GM18498 (cell line): ENCODE data around the gene FANK1.

ENCODE experiments used
- ATAC-seq: cut with Tn5 transposase; IDR thresholded peaks from one replicate; pipeline ENCODE4 v1.9.1; 2021; ENCODE audit warnings: mild to moderate bottlenecking, moderate library complexity; ENCODE audit not compliant: unreplicated experiment

FANK1 gene

DNA sequence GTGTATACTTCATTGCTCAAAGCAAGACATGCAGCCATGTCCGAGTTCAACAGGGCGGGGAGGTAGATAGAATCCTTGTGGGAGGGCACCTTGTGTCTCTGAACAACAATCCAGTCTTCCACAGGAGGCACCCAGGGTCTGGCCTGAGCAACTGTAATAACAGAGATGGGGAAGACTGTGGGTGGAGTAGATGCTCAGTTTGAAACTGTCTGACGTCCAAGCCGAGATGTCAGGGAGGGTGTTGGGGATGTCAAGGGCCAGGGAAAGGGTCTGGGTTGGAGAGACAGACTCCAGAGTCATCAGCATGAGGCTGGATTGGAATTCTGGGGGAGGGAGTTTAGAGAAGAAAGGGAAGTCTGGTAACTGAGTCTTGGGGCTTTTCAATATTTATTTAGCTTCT, 88.0 kb downstream of the FANK1 start:
- ATAC-seq = no peak

DNA sequence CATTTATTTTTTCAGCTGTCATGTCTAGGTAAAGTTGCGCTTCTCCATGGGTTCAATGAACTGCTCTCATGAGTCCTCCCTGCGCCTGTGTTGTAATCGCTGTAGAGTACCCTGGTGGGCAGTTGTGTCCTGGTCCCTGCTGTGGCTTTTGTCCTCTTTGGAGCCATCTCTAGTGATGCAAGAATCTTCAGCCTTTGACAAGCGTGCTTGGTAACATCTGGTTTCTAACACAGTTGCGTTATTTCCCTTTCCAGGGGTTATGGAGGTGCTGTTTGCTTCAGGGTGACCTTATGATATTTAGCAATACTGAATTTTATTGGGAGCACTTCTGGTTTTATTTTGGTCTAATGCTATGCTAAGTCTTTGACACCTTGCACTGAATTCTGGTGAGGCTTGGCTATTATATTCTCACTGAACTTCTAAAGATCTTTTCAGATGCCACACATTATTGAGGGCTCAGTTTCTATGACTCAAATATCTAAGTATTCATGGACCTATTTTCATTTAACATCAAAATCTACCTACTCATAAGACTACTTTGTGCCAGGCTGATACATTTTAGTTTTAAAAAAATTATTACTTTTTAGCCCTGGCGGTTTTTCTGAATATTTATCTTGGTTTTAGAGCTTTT, 88.6 kb downstream of the FANK1 start:
- no peak for ATAC-seq

DNA sequence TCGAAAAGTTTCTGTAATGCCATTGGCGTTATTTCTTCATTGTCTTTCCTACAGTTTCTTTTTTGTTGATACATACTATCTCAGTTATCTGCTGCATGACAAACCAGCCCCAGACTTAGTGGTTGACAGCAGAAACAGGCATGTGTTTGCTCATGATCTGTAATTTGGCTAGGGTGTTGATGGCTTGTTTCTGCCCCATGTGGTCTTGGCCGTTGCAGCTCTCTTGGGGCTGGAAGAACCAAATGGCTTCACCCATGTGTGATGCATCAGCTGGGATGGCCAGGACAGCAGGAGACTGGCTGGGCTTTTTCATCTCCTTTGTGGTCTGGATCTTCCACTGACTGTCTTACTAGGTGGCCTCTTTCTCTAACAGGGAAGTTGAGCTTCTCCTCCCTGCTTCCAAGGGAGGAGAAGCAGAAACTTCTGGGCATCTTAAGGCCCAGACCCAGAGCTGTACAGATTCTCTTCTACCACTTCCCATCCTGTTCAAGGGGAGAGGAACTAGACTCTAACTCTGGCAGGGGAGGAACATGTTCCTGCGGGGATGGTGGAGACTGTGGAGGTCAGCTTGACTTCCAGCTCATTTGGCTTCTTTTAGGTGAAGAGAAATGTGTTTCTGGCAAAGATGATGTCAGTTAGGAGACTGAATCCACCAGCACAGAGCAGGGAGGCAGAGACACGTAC, 89.3 kb downstream of the FANK1 start:
- no peak for ATAC-seq

DNA sequence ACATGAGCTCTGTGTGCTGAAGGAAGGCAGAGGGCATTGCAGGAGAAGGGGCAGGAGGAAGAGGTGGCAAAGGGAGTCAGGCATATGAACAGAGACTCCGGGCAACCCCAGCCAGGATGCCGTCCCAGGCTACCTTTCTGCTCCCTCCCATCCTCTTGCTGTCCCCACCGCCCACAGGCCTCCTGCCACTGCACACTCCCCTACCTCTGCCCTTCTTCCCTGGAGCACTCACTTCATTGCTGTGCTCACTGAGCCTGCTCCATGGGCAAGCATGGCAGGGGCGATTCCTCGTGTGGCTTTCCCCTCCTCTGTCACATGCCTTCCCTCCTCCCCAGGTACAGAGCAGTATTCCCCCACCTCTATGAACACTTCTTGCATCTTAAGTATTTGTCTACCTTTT, 93.4 kb downstream of the FANK1 start:
- ATAC-seq = no peak

DNA sequence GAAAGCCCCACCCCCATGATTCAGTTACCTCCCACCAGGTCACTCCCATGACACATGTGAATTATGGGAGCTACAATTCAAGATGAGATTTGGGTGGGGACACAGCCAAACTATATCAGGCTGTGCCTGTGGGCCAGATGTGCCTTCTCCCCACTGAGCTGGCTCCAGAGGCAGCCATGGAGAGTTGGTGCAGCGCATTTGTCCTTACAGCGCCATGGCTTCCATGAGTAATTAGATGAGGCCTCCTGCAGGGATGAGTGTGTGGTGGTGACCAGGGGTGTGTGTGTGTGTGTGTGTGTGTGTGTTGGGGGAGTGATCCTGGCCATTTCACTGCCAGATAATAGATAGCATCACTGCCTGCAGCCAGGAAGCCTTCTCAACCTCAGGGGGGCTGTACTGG, 94.6 kb downstream of the FANK1 start:
- ATAC-seq = no peak

DNA sequence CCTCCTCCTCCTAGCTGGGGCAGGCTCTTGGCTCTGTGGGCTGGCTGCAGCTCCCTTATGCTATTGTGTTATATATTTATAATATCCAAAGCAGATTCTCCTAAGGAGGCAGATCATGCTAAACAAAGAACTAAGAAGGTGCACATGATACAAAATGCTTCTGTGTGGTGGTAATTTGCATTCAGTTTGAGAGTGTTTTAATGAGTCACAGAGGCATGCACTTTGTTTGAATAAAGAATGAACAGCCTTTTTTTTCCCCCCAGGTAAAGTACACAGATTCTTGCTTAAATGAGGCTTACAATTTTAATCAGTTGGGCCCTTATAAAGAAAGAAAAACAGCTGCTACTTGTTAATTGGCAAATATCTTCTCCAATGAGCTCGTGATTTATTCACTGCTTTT, 95.0 kb downstream of the FANK1 start:
- no peak for ATAC-seq

DNA sequence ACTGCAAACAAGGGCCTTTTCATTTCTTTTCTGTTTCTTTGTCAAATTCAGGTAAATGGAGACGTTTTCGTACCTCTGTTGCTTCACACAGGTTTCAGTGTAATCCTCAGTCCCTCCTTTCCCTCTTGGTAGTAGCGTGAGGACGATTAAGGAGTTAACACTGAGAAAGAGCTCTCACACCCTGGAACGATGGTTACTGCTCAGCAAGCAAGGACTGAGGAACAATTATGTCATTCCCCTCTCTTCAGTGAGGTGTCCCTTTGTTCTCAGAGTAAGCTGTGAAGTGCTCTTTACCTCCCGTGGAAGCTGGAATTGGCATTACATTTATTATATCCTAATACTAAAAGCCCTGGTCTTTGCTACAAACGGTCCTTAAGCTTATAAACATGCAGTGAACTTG, 95.9 kb downstream of the FANK1 start:
- no peak for ATAC-seq

DNA sequence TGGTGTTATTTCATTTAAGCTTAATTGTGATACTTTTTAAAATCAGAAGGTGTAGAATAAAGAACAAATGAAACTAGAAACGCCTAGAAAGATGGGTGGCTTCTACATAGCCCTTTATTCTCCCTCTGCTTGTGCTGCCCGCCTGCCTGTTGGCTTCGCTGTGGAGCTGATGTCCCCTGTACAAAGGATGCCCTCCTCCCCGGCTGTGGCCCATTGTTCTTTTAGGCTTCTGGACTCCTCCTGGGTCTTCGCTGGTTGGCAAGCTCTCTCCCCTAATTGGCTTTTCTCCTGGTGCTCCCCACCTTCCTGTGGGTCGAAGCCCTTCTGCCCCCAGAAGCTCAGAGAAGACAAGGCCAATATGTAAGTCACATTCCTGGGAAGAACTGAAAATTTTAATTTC, 98.2 kb downstream of the FANK1 start:
- ATAC-seq = no peak

DNA sequence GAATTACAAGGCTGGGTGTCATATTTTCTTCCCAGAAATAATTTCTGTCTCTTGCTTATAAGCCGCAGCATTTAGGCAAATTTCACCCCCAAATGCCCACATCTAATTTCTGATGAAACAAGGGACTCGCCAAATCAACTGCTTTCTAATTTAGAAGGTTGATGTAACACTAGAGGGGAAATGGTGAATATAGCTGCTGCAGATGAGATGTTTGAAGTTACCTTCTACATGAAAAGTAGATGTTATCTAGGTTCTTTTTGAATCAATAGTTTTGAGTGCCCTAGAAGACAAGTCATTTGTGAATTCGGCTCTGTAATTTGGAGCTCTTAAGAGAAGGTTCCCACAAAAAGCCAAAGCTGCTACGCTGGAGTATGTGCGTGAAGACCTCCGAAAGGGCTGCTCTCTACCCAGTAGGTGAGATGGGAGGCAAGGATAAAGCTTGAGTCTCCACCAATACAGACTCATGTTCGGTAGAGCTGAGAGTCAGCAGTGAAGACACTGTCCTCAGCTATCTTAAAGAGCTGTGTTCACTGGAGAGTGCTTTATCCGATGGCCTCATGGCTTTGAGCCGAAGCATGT, 99.5 kb downstream of the FANK1 start:
- no peak for ATAC-seq

DNA sequence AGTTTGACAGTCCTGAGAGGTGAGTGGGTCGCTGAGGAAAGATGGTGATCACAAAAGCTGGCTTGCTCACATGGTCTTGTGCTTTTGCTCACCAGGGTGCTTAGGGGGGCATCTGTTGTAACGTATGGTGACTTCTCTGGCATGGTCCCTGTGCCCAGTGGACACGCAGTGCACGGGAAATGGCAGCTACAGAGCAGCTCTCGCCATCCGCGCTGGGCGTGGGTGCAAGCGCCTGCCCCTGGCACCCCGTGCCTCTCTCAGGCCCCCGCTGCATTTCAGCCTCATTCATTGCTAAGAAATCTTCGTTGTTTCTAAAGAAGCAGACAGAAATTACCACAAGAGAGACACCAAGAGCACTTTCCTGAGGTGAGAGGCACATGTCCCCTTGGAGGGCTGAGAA, 101.2 kb downstream of the FANK1 start:
- no peak for ATAC-seq

DNA sequence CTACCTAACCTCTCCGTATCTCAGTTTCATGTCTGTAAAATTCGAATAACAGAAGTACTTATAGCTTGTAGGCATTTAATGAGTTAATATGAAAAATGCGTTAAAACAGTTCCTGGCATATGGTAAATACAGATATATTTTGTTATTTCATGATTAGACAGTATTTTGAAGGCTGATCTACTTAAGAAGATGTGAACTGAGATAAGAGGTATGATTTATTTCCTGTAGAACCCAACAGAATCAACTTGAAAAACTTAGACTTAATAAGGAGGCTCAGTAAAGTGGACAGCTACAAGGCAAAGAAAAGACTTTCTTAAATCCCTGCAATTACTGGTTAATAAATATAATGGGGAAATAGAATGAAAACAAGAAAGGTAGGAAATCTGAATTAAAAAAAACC, 103.3 kb downstream of the FANK1 start:
- ATAC-seq = no peak

DNA sequence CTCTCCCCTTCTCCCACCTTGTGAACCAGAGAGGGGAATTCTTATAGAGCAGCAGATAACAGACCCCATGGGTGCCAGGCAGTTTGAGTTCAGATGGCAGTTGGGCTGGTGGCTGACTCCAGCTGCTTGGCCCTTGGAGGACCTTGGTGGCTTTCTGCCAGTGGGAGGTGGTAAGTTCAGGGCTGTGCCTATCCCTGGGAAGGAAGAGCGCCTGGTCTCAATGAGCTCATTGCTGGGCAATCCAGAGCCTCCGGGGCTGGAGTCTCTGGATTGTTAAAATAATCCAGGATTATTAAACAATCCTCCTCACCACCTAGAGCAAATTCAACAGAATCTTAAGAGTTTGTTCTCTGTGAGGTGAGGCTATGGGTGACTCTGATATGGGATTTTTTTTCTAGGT, 105.2 kb downstream of the FANK1 start:
- ATAC-seq = no peak

DNA sequence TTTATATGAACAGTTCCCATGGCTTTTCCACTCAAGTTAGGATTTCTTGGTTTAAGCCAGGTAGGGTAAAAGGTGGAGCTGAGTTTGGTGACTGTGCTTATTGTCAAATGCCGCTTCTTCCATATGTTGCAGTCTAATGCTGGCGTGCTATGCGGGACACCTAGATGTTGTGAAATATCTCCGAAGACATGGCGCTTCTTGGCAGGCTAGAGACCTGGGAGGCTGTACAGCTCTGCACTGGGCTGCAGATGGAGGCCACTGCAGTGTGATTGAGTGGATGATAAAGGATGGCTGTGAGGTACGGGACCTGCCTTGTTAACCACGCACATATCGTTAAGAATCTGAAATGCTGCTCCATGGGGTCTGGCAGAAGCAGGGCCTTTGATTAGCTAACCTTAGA, 108.4 kb downstream of the FANK1 start:
- no peak for ATAC-seq

DNA sequence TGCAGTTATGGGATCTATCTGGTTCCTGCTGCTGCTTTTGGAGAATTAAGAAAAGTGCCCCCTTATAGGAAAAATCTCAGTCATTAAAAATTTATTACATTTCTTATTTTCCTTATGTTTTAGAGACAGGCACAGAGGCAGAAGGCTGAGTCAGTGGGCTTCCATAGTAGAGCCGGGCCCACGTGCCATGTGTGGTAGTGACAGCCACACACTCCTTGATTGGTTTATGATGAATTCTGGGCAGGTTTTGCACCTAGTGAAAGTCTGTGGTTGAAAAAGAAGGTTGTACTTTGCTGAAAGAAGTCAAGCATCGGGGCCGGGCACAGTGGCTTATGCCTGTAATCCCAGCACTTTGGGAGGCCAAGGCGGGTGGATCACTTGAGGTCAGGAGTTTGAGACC, 109.9 kb downstream of the FANK1 start:
- ATAC-seq = no peak

DNA sequence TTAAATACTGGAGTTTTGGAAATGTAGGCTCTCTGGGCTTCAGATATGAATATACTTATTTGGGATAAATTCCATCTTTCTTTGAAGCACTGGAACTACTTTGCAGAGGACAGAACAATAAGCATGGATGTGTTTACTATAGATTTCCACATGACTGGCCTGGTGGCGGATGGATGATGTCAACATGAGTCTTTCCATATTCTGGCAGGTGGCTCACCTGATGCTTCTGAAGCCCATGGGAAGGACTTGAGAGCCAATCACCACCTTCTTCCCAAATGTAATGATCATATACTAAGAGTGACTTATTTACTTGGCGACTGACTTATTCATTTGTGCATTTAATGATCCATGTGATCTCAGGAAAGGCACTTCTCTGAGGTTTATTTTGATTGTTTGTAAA, 110.5 kb downstream of the FANK1 start:
- no peak for ATAC-seq

DNA sequence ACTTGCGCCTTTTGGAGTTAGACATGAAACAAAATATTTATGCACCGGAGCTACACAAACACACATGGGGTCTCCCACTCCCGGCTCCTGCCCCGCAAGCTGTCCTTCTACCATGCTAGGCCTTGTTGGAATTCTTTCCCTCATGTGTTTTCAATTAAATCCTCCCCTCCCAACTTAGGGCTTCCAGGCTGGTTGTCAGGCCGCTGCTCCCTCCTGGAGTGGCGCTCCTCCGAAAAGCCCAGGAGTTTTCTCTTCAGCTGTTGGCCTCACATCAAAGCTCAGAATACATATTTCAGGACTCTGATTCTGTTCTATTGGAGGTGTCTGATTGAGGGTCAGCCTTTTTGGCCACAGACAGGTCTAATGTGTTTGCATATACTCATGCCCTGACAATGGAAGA, 113.3 kb downstream of the FANK1 start:
- no peak for ATAC-seq

DNA sequence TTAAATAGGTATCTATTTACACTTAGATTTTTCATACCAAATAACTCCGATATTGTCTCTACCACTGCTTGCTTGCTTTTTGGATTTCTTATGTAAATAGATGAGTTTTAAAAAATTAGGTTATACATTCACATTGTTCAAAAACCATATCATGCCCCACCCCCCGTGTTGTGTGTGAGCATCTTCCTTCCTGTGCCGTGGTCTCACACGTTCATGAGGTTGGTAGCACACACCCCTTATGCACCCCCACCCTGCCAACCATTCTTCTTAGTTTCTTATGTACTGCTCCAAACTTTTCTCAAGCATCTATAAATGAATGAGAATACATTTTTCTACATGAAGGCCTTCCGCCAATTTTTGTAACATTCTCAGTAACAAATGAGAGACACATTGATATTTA, 115.6 kb downstream of the FANK1 start:
- ATAC-seq = no peak

DNA sequence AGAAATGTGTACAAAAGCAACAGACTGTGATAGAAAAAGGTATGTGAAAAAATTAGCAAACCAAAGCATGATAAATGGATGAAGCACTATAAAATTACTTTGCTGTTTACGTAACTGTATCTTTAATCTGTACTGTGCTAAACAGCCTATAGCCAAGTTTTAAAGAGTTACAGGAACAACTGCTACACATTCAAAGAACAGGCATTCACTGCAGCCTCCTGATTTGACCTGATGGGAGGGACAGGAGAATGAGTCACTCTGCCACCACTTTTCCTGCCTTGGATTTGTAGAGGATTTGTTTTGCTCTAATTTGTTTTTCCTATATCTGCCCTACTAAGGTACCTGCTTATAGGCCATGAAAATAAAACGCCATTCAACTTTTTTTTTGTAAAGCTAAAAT, 116.1 kb downstream of the FANK1 start:
- ATAC-seq = no peak

DNA sequence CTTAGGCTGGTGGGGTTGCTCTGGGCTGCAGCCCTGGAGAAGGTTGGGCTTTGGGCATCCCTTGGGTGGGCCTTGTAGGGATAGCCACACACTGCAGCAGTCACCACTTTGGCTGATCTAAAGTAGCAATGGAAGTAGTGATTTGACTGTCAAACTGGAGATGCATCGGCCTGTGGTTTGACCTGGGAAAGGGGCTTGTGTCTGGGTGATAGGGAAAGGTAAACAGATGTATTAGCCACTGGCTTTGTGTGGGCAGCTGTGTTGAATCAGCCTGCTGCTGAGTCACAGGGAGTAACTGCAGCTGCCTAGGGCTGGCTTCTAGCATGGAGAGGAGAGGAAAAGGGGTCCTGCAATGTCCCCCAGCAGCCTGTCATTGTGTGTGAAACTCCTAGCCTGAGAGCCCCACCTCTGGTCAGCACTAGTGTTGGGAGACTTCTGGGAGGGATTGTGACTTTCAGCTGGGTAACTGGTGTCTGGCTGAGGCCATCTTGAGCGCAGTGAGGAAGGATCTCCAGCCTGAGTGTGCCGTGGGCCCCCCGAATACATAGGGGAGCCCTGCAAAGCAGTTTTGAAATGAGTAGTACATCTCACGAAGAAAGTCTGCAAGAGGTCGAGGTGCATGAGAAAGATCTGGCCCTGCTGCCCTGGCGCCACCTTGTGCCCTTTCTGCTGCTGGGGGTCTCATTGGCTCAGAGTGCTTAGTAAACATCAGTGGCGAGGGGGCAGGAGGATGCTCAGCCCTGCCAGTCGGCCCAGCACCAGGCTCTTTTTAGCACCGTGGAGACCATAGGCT, 117.3 kb downstream of the FANK1 start:
- no peak for ATAC-seq

DNA sequence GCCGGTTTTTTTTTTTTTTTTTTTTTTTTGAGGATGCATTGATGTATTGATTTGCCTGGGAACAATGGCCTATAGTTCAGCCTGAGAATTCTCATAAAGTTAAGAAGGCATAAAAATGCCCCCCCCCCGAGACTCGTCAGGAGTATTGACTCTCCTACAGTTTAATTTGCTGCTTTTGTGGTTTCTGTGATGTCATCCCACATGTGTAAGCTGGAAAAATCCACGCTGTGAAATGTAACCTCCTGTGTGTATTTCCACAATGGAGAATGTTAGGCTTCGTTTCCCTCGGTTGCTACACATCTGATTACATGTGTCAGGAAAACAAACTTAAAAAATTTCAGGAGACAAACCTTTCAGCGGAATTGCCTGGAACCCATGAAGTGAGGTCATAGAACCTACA, 117.9 kb downstream of the FANK1 start:
- ATAC-seq = no peak

DNA sequence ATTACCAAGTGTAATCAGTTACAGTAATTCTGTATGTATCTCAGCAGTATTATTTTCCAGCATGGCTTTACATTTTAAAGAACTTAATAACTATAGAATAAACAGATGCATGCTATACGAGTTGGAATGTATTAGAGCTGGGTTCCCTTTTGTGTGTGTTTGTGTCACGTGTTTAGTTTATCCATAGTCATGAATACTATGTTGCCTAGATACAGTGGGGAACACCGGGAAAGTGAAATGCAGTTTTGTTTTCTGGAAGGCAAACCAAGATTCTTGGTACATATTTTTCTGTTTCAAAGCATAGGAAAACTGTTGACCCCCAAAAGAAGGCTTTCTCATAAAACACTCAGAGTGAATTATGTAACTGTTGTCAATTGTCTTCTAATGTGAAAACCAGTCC, 119.0 kb downstream of the FANK1 start:
- no peak for ATAC-seq
